Medulla oblongata (tissue), 1 donor: ENCODE results near the gene OPCML.

Experiments used
- DNase-seq: peaks from one replicate; pipeline ENCODE4 v3.0.0-alpha.2; 2015; ENCODE audit errors: extremely low spot score

Gene OPCML

GRCh38 chr11:133234883-133235282 lies 297.4 kb downstream of the OPCML start:
- DNase-seq: no peak

- no peak for DNase-seq
Observed at GRCh38 chr11:133232665-133233064, 299.6 kb downstream of the OPCML start.

GRCh38 chr11:133230431-133230830 lies 301.9 kb downstream of the OPCML start:
- DNase-seq: no peak

GRCh38 chr11:133228471-133229329 lies 303.6 kb downstream of the OPCML start:
- peak; percentile 11 for DNase-seq

DNA sequence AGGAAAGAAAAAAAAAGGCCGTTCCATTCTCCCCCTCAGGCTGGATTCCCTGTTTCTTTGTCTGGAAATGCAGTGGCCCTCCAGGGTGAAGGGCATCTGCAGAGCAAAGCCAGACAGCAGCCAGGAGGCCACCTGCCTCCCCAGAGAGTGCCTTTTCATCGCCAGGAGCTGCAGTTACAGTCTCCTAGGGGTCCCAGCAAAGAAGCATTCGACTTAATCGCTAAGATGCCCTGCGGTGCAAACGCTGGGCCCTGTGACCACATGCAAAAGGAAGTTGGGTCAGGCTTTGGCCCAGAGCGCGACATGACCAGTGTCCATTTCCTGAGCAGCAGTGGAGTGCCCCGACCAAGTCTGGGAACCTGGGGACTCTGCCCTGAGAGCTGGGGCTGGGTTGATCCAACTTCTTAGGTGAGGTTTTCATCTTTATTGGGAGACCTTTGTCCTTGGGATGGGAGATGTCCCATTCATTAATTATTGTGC lies 304.6 kb downstream of the OPCML start:
- no peak for DNase-seq

- DNase-seq: no peak
Observed at GRCh38 chr11:133224271-133224670, 308.0 kb downstream of the OPCML start.

- no peak for DNase-seq
Observed at GRCh38 chr11:133222425-133223330, 309.6 kb downstream of the OPCML start.

GRCh38 chr11:133219543-133219942 lies 312.8 kb downstream of the OPCML start:
- DNase-seq: no peak

DNA sequence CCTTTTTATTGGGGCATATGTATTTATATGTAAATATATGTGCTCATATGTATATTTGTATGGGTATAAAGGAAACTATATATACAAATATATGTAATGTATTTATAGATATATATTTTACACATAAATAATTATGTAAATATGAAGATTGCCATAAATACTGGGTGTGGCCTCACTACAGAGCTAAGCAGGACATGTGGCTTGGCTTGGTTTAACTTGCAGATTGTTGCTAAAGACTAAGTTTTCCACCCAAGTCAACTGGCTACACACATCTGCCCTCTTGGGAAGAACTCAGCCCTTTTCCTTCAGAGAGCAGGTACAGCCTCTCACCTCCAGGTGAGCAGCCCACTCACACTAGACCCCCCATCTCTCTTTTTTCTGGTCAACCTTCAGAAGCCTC lies 315.5 kb downstream of the OPCML start:
- no peak for DNase-seq

DNA sequence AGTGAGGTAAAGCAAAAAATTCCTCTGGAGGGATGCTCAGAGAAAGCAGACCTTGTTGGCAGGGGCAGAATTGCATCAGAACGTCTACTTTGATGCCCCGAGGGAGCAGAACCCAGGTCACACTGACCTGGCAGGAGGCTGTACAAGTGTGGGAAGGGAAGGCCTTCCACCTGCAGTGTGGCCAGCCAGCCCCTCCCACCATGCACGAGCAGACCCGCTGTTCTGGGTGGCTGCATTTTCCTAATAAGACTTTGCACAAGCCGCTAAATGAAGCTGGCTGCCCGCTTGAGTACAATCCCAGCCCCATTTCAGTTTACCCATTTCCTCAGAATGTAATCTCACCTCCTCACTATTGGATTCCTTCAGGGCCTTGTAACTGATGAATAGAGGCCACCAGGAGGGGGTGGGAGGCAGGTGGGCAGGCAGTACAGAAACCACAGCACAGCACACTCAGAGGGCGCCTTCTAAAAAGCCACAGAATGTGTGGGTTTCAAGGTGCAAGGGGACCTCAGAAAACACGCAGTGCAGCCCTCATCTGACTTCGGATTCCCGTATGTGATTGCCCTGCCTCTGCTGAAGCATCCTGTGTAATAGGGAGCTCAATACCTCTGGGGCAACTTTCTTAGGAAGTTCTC lies 316.6 kb downstream of the OPCML start:
- DNase-seq: no peak

GRCh38 chr11:133214646-133215045 lies 317.7 kb downstream of the OPCML start:
- no peak for DNase-seq

- no peak for DNase-seq
Observed at GRCh38 chr11:133212201-133212600, 320.1 kb downstream of the OPCML start.

- no peak for DNase-seq
Observed at GRCh38 chr11:133207995-133208394, 324.3 kb downstream of the OPCML start.

- DNase-seq: no peak
Observed at GRCh38 chr11:133206313-133207005, 325.8 kb downstream of the OPCML start.

GRCh38 chr11:133204158-133204557 lies 328.1 kb downstream of the OPCML start:
- DNase-seq: no peak

DNA sequence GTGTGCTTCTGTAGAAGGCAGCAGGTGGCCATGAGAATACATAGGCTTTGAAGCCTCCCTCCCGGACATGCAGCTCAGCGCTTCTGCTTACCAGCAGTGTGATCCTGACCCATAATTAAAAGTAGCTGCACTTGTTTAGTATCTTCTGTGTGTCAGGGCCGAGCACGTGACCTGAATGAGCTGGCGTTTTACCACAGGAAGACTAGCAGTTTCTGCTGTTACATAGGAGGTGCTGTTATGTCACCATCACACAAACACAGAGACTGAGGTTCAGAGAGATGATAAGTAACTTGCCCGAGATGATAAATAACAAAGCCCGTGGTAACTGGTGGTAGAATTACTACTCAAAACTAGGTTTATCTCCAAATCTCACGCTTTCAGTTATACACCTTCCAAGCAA lies 329.5 kb downstream of the OPCML start:
- no peak for DNase-seq

DNA sequence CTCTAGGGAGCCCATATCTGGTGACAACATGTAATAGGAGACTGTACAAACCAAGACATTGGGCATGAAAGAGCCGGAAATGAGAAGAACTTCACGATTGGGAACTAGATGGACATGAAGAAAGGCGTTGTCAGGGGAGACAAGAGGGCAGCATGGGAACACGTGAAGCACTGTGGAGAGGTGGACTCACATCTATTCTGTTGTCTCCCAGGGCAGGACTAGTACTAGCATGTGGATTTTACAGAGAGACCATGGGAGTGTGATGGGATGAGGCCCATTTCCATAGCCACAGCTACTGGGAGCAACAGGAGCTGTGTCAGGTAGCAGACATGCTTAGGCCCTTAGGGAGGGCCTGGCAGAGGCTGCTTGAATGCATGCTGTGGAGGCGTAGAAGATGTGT lies 333.9 kb downstream of the OPCML start:
- DNase-seq: no peak

DNA sequence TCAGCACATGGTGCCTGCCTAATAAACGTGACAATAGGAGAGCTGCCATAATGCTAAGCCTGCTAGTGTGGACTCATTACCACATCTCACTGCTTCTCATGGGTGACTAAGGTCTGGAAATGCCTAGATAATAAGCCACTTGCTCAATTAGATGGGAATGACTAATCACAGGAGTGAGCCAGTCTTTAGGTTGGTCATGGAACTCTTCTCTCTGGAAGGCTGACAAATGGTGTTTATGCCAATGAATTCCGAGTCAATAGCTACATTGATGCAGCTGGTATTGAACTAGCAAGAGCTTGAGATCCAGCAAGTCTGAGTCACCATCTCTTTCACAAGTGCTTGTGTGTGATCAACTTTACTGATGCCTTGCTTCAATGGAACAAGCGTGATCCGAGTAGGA lies 334.9 kb downstream of the OPCML start:
- no peak for DNase-seq

GRCh38 chr11:133191931-133192330 lies 340.4 kb downstream of the OPCML start:
- peak; percentile 61 for DNase-seq

DNA sequence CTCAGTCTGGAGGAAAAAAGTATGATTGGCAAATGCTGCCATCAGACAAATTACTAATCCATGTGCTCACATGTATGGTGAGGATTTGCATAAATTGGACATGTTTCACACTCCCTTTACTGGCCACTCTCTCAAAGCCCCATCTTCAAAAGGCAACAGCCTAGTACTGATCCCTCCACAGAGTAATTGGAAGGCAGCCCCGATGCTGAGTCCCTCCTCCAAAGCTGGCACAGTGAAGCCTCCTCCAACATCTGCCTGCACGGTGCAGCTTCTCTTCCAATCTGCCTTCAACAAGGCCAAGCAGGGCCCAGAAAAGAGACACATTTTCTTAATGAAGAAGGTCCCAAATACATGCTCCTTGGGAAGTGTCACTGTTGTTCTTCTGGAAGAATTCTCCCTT lies 350.6 kb downstream of the OPCML start:
- DNase-seq: no peak

DNA sequence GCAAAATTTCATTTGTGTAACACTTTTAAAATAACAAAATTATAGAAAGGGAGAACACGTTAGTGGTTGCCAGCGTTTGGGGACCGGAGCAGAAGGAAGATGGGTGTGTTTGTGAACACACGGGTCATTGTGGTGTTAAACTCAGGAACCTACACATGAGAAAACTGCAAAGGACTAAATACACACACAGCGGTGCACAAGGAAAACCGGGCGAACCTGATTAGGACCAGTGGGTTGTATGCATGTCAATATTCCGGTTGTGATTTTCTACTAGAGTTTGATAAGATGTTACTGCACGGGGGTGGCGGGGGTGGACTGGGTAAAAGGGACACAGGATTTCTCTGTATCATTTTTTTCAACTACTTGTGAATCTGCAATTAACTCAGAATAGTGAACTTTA lies 351.2 kb downstream of the OPCML start:
- DNase-seq: no peak

DNA sequence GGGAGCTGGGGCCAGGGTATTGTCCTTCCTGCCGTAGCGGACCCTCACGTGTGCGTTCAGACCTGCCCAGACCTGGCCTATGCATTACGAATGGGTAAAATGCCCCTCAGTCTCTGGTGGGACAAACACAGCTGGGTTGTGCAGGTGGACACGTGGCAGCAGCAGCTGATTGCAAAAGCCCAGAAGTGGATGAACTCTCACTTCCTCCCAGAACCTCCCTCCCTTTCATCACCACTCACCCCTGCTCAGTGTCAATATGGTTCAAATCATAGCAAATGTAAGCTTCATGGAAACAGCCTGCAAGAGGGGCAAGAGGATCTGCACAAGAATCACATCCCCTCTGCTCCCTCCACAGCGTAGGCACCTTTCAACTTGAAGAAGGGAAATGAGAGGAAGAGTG lies 352.1 kb downstream of the OPCML start:
- no peak for DNase-seq
